SK-N-SH (cell line): ENCODE data around the gene RPS5. TPM values are rescaled to one million over a fixed set of nuclear protein-coding genes. Genes with fewer than 3 reads are reported as not detected.

Experiments used
- CTCF ChIA-PET: fragments of 300-600, 350-600 bp; formaldehyde crosslinking; extraction: SDS; loops from one replicate; lab custom pipeline; 2021; lab: Yijun Ruan, JAX
- POLR2A ChIA-PET: fragments of 350-600 bp; sonication (Branson Sonifier 250); formaldehyde crosslinking; extraction: SDS; loops from one replicate; lab custom pipeline; 2020; ENCODE audit warnings: antibody characterized with exemption, inconsistent platforms; lab: Yijun Ruan, JAX
- DNase-seq: peaks from one replicate; pipeline ENCODE4 v3.0.0; 2012
- H2AFZ ChIP-seq: fragments of 200-600 bp; sonication (generic); 2 replicates; pipeline ENCODE4 v1.8.1; 2016; ENCODE audit warnings: antibody characterized with exemption, mild to moderate bottlenecking, low read depth
- H3F3A ChIP-seq: fragments of 200-600 bp; sonication (generic); replicated peaks from 2 replicates; pipeline ENCODE3; 2016; ENCODE audit warnings: antibody characterized with exemption, mild to moderate bottlenecking; ENCODE audit not compliant: insufficient read depth
- H3K27ac ChIP-seq, 2 experiments: fragments of 200-500 bp in 1 of 2; fragments of 200-600 bp in 1 of 2; sonication (Bioruptor generic) in 1 of 2; sonication (generic), shearing (Covaris generic) in 1 of 2; 2 replicates each; pipeline versions ENCODE4 v1.5.1 to v1.6.1; 2014 to 2016; ENCODE audit warnings: low read depth in 2 of 2, inconsistent platforms in 1 of 2, low read length in 1 of 2, mild to moderate bottlenecking in 1 of 2, mixed read lengths in 1 of 2
- H3K27me3 ChIP-seq: fragments of 200-600 bp; sonication (generic), shearing (Covaris generic); 2 replicates; pipeline ENCODE4 v1.6.1; 2016; ENCODE audit warnings: mixed run types; ENCODE audit not compliant: insufficient read depth
- H3K36me3 ChIP-seq, 2 experiments: fragments of 200-500 bp in 1 of 2; fragments of 200-600 bp in 1 of 2; sonication (Bioruptor generic) in 1 of 2; sonication (generic) in 1 of 2; replicated peaks in 1 of 2; 2 replicates each; pipeline versions ENCODE3 to v1.5.1; 2014 to 2016; ENCODE audit warnings: low read length in 1 of 2, mild to moderate bottlenecking in 1 of 2; ENCODE audit not compliant: insufficient read depth in 2 of 2, control insufficient read depth in 1 of 2
- H3K4me1 ChIP-seq, 2 experiments: fragments of 200-500 bp in 1 of 2; fragments of 200-600 bp in 1 of 2; sonication (Bioruptor generic) in 1 of 2; sonication (generic), shearing (Covaris generic) in 1 of 2; 2 replicates each; pipeline versions ENCODE4 v1.5.1 to v1.6.1; 2014 to 2016; ENCODE audit warnings: low read depth in 1 of 2, low read length in 1 of 2, mixed run types in 1 of 2; ENCODE audit not compliant: insufficient read depth in 2 of 2, control insufficient read depth in 1 of 2
- H3K4me2 ChIP-seq: fragments of 200-600 bp; sonication (generic), shearing (Covaris generic); 2 replicates; pipeline ENCODE4 v1.6.1; 2017; ENCODE audit warnings: mixed run types
- H3K4me3 ChIP-seq, 2 experiments: fragments of 200-500 bp in 1 of 2; fragments of 200-600 bp in 1 of 2; sonication (Bioruptor generic) in 1 of 2; sonication (generic), shearing (Covaris generic) in 1 of 2; 2 replicates each; pipeline versions ENCODE4 v1.5.1 to v1.8.1; 2014 to 2016; ENCODE audit warnings: low read depth in 2 of 2, inconsistent platforms in 1 of 2, low read length in 1 of 2, mild to moderate bottlenecking in 1 of 2, mixed read lengths in 1 of 2, moderate library complexity in 1 of 2
- H3K79me2 ChIP-seq: fragments of 200-600 bp; sonication (generic); 2 replicates; pipeline ENCODE4 v1.8.1; 2017; ENCODE audit warnings: mild to moderate bottlenecking; ENCODE audit not compliant: insufficient read depth
- H3K9ac ChIP-seq: fragments of 200-600 bp; sonication (generic); 2 replicates; pipeline ENCODE4 v1.6.1; 2017; ENCODE audit warnings: mixed run types
- H3K9me2 ChIP-seq: fragments of 200-600 bp; sonication (generic); 2 replicates; pipeline ENCODE4 v1.6.1; 2017; ENCODE audit warnings: mixed run types
- H3K9me3 ChIP-seq: fragments of 200-600 bp; sonication (generic); 2 replicates; pipeline ENCODE4 v1.6.1; 2017; ENCODE audit warnings: mixed run types, mild to moderate bottlenecking, moderate library complexity
- H4K20me1 ChIP-seq: fragments of 200-600 bp; sonication (generic); 2 replicates; pipeline ENCODE4 v1.6.1; 2017; ENCODE audit warnings: mild to moderate bottlenecking, mixed run types; ENCODE audit not compliant: insufficient read depth
- FOSL2 ChIP-seq: IDR thresholded peaks from 2 replicates; pipeline ENCODE4 v1.4.0; 2012; ENCODE audit warnings: low read depth, mild to moderate bottlenecking, moderate library complexity, borderline replicate concordance
- GATA2 ChIP-seq: sonication (generic); formaldehyde crosslinking; IDR thresholded peaks from 2 replicates; pipeline ENCODE4 v1.5.0; 2020; ENCODE audit warnings: mild to moderate bottlenecking, missing genetic modification reagents
- NFIC ChIP-seq: IDR thresholded peaks from 2 replicates; pipeline ENCODE4 v1.4.0; 2012; ENCODE audit warnings: borderline replicate concordance
- RAD21 ChIP-seq: IDR thresholded peaks from 2 replicates; pipeline ENCODE4 v1.6.1; 2012; ENCODE audit warnings: mild to moderate bottlenecking, low read length
- RXRA ChIP-seq: IDR thresholded peaks from 2 replicates; pipeline ENCODE4 v1.4.0; 2012; ENCODE audit warnings: low read depth, mild to moderate bottlenecking, borderline replicate concordance
- TAF1 ChIP-seq: IDR thresholded peaks from 2 replicates; pipeline ENCODE4 v1.6.1; 2012; ENCODE audit warnings: low read depth, mild to moderate bottlenecking, low read length, moderate library complexity, borderline replicate concordance
- TCF12 ChIP-seq: IDR thresholded peaks from 2 replicates; pipeline ENCODE4 v1.4.0; 2012
- WGBS: methylation state at CpG from one replicate; pipeline ENCODE4 v1.1.6; 2017; ENCODE audit warnings: low lambda C conversion rate; 5-methylcytosine and 5-hydroxymethylcytosine counted together
- polyA plus RNA-seq, 3 experiments: library from polyadenylated mRNA; depleted of rRNA; stranded (reverse); fragments of >200 nt; gene quantifications; 2 replicates each; pipeline ENCODE4 v1.2.3, GENCODE V29; 2012
- TF ChIP-seq, protein P1 (sequence below): fragments of 200-600 bp; sonication (generic); IDR thresholded peaks from 2 replicates; pipeline ENCODE4 v1.6.1; 2017; ENCODE audit warnings: antibody characterized with exemption, mild to moderate bottlenecking, moderate library complexity
- TF ChIP-seq, protein P2 (sequence below): IDR thresholded peaks from 2 replicates; pipeline ENCODE4 v1.6.1; 2012; ENCODE audit warnings: mild to moderate bottlenecking, low read depth, low read length, moderate library complexity
- TF ChIP-seq, protein P3 (sequence below): IDR thresholded peaks from 2 replicates; pipeline ENCODE4 v1.4.0; 2012; ENCODE audit warnings: low read depth, borderline replicate concordance
- TF ChIP-seq, protein P4 (sequence below): fragments of 150-350 bp; IDR thresholded peaks from 2 replicates; pipeline ENCODE4 v1.6.1; 2016; ENCODE audit warnings: mild to moderate bottlenecking, low read depth, low read length

Gene RPS5
- polyA plus RNA-seq, 1 of the 3 experiments (the other 2 are of a cell fraction), result 4,334 TPM

DNA sequence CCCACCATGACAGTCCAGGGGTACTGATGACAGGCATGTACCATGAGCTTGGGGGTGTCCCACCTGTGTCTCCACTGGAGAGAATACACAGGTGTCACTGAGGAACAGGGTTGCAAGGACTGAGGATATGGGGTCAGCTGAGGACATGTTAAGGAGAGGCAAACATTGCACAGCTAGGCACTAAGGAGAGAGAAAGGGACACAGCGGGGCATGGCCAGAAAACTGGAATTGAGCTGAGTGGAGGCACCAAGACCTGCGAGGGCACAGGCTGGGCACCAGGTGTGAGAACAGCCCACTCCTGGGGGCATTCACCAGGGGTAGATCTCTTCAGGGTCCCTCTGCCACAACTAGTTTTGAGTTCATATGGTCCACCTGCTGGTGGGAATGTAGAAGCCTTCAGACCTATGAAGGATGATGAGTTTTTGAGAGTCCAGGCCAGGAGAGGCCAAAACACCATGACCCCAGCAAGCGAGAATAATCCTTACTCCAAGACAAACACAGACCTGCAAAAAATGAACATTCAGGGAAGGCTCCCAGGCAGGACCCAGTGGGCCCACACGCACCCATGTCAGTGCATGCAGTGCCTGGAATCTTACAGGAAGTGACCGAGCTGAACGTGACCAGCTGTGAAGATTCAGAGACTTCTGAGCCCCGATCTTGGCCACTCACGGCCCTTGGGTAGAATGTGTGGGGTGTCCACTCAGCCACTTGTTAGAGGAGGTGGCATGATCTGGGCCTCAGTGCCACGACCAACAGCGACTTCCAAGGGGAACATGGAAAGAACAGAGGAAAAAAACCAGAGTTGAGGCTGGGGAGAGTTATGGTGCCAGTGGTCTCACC, 20.0 kb downstream of the RPS5 start:
- H3K27me3 ChIP-seq, result no peaks in the 10 kb centered on the region
- H3K9me3 ChIP-seq, result no peaks in the 10 kb centered on the region
- H3K4me3 ChIP-seq, result peak overlapping the region; percentile 84 to 97
- no peak for DNase-seq
- no peaks in the 10 kb centered on the region for H3K36me3 ChIP-seq
- H3K9me2 ChIP-seq, result no peaks in the 10 kb centered on the region
- ChIA-PET POLR2A (no interaction called here), CTCF (interaction anchor here (1.2 to 1.3 kb wide), 3 partner anchors 16 to 112 kb away, joined by 3 to 4 read pairs (median 4); no protein-coding TSS in a partner anchor)
- peak overlapping the region; percentile 57 to 88; a peak in 2 of 4 replicates for H3K27ac ChIP-seq
- TF ChIP-seq RAD21 (no peak), TAF1 (no peak), FOSL2 (no peak)
- TF ChIP-seq, protein P1, sequence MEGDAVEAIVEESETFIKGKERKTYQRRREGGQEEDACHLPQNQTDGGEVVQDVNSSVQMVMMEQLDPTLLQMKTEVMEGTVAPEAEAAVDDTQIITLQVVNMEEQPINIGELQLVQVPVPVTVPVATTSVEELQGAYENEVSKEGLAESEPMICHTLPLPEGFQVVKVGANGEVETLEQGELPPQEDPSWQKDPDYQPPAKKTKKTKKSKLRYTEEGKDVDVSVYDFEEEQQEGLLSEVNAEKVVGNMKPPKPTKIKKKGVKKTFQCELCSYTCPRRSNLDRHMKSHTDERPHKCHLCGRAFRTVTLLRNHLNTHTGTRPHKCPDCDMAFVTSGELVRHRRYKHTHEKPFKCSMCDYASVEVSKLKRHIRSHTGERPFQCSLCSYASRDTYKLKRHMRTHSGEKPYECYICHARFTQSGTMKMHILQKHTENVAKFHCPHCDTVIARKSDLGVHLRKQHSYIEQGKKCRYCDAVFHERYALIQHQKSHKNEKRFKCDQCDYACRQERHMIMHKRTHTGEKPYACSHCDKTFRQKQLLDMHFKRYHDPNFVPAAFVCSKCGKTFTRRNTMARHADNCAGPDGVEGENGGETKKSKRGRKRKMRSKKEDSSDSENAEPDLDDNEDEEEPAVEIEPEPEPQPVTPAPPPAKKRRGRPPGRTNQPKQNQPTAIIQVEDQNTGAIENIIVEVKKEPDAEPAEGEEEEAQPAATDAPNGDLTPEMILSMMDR, result peak; percentile 54
- TF ChIP-seq, protein P2, sequence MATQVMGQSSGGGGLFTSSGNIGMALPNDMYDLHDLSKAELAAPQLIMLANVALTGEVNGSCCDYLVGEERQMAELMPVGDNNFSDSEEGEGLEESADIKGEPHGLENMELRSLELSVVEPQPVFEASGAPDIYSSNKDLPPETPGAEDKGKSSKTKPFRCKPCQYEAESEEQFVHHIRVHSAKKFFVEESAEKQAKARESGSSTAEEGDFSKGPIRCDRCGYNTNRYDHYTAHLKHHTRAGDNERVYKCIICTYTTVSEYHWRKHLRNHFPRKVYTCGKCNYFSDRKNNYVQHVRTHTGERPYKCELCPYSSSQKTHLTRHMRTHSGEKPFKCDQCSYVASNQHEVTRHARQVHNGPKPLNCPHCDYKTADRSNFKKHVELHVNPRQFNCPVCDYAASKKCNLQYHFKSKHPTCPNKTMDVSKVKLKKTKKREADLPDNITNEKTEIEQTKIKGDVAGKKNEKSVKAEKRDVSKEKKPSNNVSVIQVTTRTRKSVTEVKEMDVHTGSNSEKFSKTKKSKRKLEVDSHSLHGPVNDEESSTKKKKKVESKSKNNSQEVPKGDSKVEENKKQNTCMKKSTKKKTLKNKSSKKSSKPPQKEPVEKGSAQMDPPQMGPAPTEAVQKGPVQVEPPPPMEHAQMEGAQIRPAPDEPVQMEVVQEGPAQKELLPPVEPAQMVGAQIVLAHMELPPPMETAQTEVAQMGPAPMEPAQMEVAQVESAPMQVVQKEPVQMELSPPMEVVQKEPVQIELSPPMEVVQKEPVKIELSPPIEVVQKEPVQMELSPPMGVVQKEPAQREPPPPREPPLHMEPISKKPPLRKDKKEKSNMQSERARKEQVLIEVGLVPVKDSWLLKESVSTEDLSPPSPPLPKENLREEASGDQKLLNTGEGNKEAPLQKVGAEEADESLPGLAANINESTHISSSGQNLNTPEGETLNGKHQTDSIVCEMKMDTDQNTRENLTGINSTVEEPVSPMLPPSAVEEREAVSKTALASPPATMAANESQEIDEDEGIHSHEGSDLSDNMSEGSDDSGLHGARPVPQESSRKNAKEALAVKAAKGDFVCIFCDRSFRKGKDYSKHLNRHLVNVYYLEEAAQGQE, result no peak
- TF ChIP-seq, protein P3, sequence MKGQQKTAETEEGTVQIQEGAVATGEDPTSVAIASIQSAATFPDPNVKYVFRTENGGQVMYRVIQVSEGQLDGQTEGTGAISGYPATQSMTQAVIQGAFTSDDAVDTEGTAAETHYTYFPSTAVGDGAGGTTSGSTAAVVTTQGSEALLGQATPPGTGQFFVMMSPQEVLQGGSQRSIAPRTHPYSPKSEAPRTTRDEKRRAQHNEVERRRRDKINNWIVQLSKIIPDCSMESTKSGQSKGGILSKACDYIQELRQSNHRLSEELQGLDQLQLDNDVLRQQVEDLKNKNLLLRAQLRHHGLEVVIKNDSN, result no peak
- peak overlapping the region; percentile 83 for H3K9ac ChIP-seq
- WGBS, result 81% methylated on average over 9 of the region's 10 CpGs
- no peaks in the 10 kb centered on the region for H4K20me1 ChIP-seq
- peaks cover 12% of the 10 kb centered on the region for H3F3A ChIP-seq
- H3K79me2 ChIP-seq, result peaks cover 49% of the 10 kb centered on the region
- no peak overlapping the region for H2AFZ ChIP-seq
- peaks cover 0 to 27% of the 10 kb centered on the region in 2 experiments; a peak in 1 of 4 replicates for H3K4me1 ChIP-seq
- H3K4me2 ChIP-seq, result peak overlapping the region; percentile 99

DNA sequence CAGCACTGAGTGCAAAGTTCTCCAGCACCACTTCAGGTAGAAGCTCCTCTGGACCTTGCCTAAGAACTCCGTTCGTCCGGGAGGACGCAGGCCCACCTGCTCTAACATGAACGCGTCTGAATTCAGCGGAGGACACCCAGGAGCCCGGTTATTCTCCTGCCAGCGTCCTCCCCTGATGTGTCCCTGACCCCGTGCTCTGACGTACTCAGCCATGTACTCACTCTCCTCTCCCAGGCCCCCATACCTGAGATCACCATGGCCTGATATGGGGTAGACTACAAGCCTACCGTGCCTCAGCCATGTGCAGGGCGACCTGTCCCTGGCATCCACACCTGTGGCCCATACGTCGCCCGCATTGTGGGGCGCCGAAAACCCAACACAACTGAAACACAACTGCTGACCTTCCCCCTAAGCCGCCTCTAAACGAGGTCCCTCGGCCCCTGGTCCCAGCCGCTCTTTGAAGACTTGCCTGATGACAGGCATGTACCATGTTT, 20.6 kb downstream of the RPS5 start:
- H3F3A ChIP-seq, result peaks cover 12% of the 10 kb centered on the region
- H3K4me2 ChIP-seq, result peak overlapping the region; percentile 99
- H3K79me2 ChIP-seq, result peaks cover 47% of the 10 kb centered on the region
- ChIA-PET CTCF (interaction anchor here (1.2 to 1.3 kb wide), 2 partner anchors 17 to 42 kb away, joined by 3 to 4 read pairs; no protein-coding TSS in a partner anchor), POLR2A (interaction anchor here (1.2 kb wide), 1 partner anchor 68 kb away, joined by 4 read pairs; the partner anchor contains the start of gene ZNF446)
- peaks cover 0 to 3% of the 10 kb centered on the region in 2 experiments for H3K36me3 ChIP-seq
- H3K9ac ChIP-seq, result peak overlapping the region; percentile 83
- peak overlapping the region; percentile 57 to 88 for H3K27ac ChIP-seq
- H2AFZ ChIP-seq, result peak overlapping the region; percentile 86
- no peaks in the 10 kb centered on the region for H4K20me1 ChIP-seq
- peaks cover 0 to 25% of the 10 kb centered on the region in 2 experiments; a peak in 1 of 4 replicates for H3K4me1 ChIP-seq
- no peaks in the 10 kb centered on the region for H3K9me2 ChIP-seq
- H3K4me3 ChIP-seq, result peak overlapping the region; percentile 84 to 97
- no peaks in the 10 kb centered on the region for H3K9me3 ChIP-seq
- H3K27me3 ChIP-seq, result no peaks in the 10 kb centered on the region
- WGBS, result 27% methylated on average over 17 of the region's 22 CpGs
- no peak for DNase-seq
- no peak for TF ChIP-seq GATA2 (CRISPR knock-in tag)
- TF ChIP-seq, protein P1, result no peak
- TF ChIP-seq RXRA, result no peak
- no peak for TF ChIP-seq NFIC
- TF ChIP-seq TCF12, result no peak
- TF ChIP-seq, protein P4, sequence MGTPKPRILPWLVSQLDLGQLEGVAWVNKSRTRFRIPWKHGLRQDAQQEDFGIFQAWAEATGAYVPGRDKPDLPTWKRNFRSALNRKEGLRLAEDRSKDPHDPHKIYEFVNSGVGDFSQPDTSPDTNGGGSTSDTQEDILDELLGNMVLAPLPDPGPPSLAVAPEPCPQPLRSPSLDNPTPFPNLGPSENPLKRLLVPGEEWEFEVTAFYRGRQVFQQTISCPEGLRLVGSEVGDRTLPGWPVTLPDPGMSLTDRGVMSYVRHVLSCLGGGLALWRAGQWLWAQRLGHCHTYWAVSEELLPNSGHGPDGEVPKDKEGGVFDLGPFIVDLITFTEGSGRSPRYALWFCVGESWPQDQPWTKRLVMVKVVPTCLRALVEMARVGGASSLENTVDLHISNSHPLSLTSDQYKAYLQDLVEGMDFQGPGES, result no peak
- TF ChIP-seq, protein P3, result no peak
